Measurements from ENCODE around the gene CRYAB.

The CRYAB gene

DNA sequence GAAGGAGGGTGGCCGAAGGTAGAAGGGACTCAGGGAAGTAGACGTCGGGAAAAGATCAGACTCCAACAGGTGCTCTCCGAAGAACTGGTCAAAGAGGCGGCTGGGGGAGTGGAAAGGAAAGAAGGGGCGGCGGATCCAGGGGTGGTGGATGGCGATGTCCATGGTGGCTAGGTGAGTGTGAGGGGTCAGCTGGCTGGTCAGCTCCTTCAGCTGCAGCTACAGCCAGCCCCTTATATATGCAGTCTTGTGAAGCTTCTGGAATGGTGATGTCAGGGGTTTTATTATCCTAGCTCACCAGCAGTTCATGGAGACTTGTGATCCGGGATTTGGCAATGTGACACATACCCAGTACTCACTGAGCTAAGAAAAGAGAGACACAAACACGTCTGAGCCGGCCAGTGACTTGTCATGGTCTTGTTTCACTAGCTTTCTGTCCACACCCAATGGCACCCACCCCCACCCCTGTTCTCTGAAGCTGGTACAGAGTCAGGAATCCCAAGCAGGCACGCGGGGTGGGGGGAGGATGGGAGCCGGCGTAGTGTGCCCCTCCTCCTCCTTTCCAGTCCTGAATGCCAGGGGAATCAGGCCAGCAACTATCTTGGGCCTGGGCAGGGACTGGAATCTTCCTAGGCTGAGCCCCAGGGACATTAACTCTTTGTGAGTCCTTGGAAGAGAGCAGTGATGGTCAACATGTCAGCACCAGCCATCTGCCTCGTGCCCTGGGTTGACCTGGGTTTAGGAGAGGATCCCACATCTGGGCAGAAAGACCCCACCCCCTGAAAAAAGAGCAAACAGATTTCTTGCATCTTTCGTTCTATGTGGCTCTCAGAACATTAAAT lies at the start of gene CRYAB:
Gene CRYAB, minus strand, starts transcription at position 208 of the 839 bp plus-strand sequence. Its CDS starts 46 bp downstream, at position 162.
- peak; percentile 96 to 99 for DNase-seq
- TF ChIP-seq, protein P1, sequence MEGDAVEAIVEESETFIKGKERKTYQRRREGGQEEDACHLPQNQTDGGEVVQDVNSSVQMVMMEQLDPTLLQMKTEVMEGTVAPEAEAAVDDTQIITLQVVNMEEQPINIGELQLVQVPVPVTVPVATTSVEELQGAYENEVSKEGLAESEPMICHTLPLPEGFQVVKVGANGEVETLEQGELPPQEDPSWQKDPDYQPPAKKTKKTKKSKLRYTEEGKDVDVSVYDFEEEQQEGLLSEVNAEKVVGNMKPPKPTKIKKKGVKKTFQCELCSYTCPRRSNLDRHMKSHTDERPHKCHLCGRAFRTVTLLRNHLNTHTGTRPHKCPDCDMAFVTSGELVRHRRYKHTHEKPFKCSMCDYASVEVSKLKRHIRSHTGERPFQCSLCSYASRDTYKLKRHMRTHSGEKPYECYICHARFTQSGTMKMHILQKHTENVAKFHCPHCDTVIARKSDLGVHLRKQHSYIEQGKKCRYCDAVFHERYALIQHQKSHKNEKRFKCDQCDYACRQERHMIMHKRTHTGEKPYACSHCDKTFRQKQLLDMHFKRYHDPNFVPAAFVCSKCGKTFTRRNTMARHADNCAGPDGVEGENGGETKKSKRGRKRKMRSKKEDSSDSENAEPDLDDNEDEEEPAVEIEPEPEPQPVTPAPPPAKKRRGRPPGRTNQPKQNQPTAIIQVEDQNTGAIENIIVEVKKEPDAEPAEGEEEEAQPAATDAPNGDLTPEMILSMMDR (IDR thresholded peaks at IDR 0.05), result no peak
- H3K9me3 ChIP-seq, result no peaks in the 10 kb centered on the region
- H3K27ac ChIP-seq, result peak within 1 kb of the TSS; percentile 92 to 98
- peaks cover 0 to 55% (median 14%) of the 10 kb centered on the region in 4 donors for H3K4me1 ChIP-seq
- H3K4me3 ChIP-seq, result peak within 1 kb of the TSS; percentile 70 to 84
- H3K36me3 ChIP-seq, result peaks cover 10 to 25% (median 13%) of the 10 kb centered on the region in 3 donors
- intact Hi-C loops (cut with DNase I; ENCODE audit: low total_unique reads), result loop anchor here (2.0 kb wide), 1 partner anchor 15 kb away; no protein-coding TSS in a partner anchor
- H3K27me3 ChIP-seq, result no peaks in the 10 kb centered on the region

DNA sequence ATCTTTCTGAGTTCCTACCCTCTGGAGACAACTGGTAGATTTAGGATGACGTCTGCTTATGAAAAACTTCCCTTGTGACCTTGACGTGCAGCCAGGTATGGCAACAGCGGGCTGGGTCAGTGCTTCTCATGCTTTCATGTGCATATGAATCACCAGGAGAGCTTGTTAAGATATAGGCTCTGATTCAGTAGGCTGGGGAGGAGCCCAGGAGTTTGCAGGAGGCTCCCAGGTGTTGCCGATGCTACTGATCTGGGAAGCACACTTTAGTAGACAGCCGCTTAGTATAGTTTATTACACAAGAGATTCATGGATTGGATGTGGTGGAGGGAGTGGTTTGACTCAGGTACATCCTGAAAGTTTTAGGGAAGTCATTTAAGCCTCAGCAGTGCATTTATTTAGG lies 49.3 kb upstream of the CRYAB start:
- H3K36me3 ChIP-seq, result peaks cover 0 to 6% (median 4%) of the 10 kb centered on the region in 3 donors

DNA sequence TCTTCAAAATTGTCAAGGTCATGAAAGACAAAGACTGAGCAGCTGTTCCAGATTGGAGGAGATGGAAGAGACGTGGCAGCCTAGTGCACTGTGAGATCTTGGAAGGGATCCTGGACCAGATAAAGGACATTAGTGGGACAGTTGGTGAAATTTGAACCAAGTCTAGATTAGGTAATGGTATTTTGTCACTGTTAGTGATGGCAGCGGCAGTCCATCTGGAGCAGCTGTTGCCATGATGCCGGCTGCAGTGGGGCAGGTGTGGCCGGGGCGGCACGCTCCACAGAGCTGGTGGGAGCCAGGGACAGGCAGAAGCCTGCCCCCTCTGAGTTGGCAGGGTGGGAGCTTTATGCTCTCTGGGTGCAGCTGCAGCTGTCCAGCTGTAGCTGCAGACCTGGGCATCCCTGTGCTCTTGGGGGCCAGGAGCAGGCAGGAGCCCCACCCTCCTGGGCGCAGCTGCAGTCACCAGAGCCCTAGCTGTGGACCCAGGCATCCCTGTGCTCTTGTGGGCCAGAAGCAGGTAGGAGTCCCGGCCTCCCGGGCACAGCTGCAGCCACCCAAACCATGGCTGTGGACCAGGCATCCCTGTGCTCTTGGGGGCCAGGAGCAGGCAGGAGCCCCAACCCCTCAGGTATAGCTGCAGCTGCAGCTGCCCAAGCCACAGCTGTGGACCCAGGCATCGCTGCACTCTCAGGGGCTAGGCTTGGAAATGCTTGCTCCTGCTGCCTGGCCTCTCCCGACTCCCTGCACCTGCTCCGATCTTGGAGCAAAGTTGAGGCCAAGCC lies 46.3 kb upstream of the CRYAB start:
- DNase-seq, result no peak
- Histone ChIP-seq H3K4me3 (no peak overlapping the region), H3K36me3 (peaks cover 0 to 6% (median 4%) of the 10 kb centered on the region in 3 donors), H3K9me3 (no peaks in the 10 kb centered on the region), H3K27me3 (no peaks in the 10 kb centered on the region), H3K4me1 (no peaks in the 10 kb centered on the region), H3K27ac (no peak overlapping the region)
- intact Hi-C loops (cut with DNase I; ENCODE audit: low total_unique reads), result no loop called here
- TF ChIP-seq, protein P1 (IDR thresholded peaks at IDR 0.05), result no peak

More for the DNA sequence above, 49.3 kb upstream of the CRYAB start:
- TF ChIP-seq, protein P1 (IDR thresholded peaks at IDR 0.05), result no peak
- no peaks in the 10 kb centered on the region for H3K27me3 ChIP-seq
- no peak for DNase-seq
- H3K9me3 ChIP-seq, result no peaks in the 10 kb centered on the region
- H3K4me1 ChIP-seq, result no peaks in the 10 kb centered on the region
- H3K27ac ChIP-seq, result no peak overlapping the region
- intact Hi-C loops (cut with DNase I; ENCODE audit: low total_unique reads), result no loop called here
- no peak overlapping the region for H3K4me3 ChIP-seq

DNA sequence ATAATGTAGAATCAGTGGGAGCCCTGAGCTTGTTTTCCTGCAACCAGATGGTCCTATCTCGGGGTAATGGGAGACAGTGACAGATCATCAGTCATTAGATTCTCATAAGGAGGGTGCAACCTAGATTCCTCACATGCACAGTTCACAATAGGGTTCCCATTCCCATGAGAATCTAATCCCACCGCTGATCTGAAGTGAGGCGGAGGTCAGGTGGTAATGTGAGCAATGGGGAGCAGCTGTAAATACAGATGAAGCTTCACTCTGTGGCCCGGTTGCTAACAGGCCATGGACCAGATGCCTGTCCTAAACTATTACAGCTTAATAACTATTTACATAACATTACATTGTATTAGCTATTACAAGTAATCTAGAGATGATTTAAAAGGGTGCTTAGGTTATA lies 42.6 kb upstream of the CRYAB start:
- no peak overlapping the region for H3K27ac ChIP-seq
- H3K27me3 ChIP-seq, result no peaks in the 10 kb centered on the region
- peaks cover 0 to 4% (median under 1%) of the 10 kb centered on the region in 3 donors for H3K36me3 ChIP-seq
- no peaks in the 10 kb centered on the region for H3K9me3 ChIP-seq
- no peak overlapping the region for H3K4me3 ChIP-seq
- DNase-seq, result no peak
- TF ChIP-seq, protein P1 (IDR thresholded peaks at IDR 0.05), result no peak
- no peaks in the 10 kb centered on the region for H3K4me1 ChIP-seq
- intact Hi-C loops (cut with DNase I; ENCODE audit: low total_unique reads), result no loop called here

DNA sequence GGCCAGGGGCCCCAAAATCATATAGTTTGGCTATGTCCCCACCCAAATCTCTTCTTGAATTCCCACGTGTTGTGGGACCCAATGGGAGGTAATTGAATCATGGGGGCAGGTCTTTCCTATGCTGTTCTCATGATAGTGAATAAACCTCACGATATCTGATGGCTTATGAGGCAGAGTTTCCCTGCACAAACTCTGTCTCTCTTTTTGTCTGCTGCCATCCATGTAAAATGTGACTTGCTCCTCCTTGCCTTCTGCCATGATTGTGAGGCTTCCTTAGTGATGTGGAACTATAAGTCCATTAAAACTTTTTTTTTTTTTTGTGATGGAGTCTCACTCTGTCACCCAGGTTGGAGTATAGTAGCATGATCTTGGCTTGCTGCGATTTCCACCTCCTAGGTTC lies 40.0 kb upstream of the CRYAB start:
- intact Hi-C loops (cut with DNase I; ENCODE audit: low total_unique reads), result no loop called here
- Histone ChIP-seq H3K27ac (no peak overlapping the region), H3K9me3 (no peaks in the 10 kb centered on the region), H3K27me3 (no peaks in the 10 kb centered on the region), H3K4me1 (peaks cover 0 to 5% (median under 1%) of the 10 kb centered on the region in 4 donors), H3K4me3 (no peak overlapping the region), H3K36me3 (no peaks in the 10 kb centered on the region)
- TF ChIP-seq, protein P1 (IDR thresholded peaks at IDR 0.05), result no peak
- no peak for DNase-seq
